ENCODE results near the gene NFE2L2.
"Not testable (repeated sequence)": the region's sequence is repeated elsewhere in the genome, so short reads cannot be mapped to it uniquely, and the experiment has no call there.

NFE2L2 gene

DNA sequence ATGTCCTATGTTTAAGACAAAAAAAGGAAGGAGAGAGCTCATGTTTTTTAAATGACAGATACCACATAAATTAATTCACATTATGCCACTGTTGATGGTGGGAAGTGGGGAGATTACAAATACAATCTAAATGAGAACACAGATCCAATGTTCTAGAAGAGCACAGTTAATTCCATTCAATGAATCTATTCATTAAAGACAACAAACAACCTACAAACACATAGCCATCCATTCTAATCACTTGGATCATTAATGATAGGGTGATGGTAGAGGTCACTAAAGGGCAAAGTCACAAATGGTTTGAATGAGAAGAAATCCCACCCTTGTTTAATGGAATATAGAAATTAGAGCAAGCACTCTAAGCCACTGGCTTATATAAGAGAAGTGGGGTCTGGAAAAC lies 30.3 kb downstream of the NFE2L2 start:
- peak; percentile 76 for DNase-seq (ENCODE audit: low spot score)

DNA sequence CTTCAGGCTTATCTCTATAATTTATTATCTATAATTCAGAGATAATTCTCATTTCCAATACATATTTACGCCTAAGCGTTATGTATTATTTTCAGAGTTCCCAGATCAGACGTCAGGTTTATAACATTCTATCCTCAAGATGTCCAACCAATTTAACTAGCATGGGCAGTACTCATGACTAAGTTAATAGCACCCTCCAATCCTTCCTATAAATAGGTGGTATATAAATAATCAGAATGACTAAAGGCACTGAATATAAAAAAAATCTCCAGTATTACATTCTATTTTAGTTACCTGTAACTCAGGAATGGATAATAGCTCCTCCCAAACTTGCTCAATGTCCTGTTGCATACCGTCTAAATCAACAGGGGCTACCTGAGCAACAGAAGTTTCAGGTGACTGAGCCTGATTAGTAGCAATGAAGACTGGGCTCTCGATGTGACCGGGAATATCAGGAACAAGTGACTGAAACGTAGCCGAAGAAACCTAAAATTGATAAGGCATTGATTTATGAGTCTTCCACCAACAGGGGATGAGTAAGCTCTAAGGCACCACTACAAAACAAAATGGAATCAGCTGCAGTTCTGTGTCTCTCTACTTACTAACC lies 32.3 kb downstream of the NFE2L2 start:
- no peak for DNase-seq (ENCODE audit: low spot score)

DNA sequence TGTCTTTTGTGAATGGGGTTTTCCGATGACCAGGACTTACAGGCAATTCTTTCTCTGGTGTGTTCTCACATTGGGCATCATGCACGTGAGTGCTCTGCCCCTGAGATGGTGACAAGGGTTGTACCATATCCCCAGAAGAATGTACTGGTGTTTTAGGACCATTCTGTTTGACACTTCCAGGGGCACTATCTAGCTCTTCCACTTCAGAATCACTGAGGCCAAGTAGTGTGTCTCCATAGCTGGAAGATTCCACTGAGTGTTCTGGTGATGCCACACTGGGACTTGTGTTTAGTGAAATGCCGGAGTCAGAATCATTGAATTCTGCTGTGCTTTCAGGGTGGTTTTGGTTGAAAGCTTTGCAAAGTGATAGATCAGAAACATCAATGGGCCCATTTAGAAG lies 33.3 kb downstream of the NFE2L2 start:
- DNase-seq (ENCODE audit: low spot score), result no peak

GRCh38 chr2:177229442-177230242 lies 34.9 kb downstream of the NFE2L2 start:
- no peak for DNase-seq (ENCODE audit: low spot score)

DNA sequence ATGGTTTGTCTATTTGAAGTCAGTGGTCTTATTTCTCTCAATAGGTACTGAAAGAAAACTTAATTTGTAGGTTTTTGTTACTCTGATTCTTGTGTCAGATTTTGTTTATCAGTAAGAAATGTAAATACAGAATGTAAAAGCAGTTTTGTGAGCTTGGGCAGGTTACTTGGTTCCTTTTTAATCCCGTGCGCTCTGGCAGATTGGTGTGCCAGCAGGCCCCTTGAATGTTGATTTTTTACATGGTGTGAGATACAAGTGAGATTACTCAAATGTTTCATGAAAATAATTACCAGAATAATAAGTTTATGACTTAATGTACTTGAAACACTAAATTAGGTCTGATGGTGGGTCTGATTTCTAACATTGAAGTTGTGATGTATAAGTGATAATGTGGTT lies 38.6 kb downstream of the NFE2L2 start:
- no peak for DNase-seq (ENCODE audit: low spot score)

- DNase-seq (ENCODE audit: low spot score), result not testable (repeated sequence)
These were observed 41.1 kb downstream of the NFE2L2 start for GRCh38 chr2:177223436-177223835.

GRCh38 chr2:177221970-177222369 lies 42.6 kb downstream of the NFE2L2 start:
- DNase-seq (ENCODE audit: low spot score), result no peak

DNA sequence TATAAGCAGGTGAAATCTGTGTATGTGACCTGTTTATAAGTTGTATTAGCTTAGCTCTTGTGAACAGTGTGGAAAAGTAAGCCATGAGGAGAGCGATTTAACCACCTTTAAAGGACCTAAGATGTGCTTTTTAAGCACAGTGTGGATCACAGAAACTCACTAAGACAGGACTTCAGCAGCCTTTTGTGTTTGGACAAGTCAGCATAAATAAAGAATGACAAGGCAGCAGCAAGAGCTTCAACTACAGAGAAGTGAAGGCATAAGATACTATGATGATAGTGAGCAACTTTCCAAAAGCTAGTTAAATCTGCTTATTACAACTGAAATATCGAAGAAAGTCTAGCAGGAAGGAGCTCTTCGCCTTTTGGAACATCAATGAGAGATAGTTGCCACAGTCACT lies 43.0 kb downstream of the NFE2L2 start:
- no peak for DNase-seq (ENCODE audit: low spot score)

- not testable (repeated sequence) for DNase-seq (ENCODE audit: low spot score)
These were observed 44.7 kb downstream of the NFE2L2 start for GRCh38 chr2:177219787-177220186.

DNA sequence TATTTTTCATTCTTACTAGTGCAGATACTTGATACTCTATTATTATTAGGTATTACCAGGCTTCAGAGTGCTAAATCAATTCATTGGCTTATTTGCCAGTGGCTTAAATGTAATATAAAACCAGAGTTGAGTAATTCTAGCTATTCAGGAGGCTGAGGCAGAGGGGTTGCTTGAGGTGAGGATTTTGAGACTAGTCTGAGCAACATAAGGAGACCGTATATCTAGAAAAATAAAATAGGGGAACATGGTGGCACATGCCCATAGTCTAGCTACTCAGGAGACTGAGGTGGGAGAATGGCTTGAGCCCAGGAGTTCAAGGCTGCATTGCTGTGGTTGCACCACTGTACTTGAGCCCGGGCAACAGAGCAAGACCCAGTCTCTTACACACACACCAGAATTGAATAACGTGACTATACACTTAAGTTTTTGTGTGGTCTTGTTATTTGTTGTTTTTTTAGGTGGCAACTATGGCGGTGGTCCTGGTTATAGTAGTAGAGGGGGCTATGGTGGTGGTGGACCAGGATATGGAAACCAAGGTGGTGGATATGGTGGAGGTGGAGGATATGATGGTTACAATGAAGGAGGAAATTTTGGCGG lies 47.2 kb downstream of the NFE2L2 start:
- no peak for DNase-seq (ENCODE audit: low spot score)

DNA sequence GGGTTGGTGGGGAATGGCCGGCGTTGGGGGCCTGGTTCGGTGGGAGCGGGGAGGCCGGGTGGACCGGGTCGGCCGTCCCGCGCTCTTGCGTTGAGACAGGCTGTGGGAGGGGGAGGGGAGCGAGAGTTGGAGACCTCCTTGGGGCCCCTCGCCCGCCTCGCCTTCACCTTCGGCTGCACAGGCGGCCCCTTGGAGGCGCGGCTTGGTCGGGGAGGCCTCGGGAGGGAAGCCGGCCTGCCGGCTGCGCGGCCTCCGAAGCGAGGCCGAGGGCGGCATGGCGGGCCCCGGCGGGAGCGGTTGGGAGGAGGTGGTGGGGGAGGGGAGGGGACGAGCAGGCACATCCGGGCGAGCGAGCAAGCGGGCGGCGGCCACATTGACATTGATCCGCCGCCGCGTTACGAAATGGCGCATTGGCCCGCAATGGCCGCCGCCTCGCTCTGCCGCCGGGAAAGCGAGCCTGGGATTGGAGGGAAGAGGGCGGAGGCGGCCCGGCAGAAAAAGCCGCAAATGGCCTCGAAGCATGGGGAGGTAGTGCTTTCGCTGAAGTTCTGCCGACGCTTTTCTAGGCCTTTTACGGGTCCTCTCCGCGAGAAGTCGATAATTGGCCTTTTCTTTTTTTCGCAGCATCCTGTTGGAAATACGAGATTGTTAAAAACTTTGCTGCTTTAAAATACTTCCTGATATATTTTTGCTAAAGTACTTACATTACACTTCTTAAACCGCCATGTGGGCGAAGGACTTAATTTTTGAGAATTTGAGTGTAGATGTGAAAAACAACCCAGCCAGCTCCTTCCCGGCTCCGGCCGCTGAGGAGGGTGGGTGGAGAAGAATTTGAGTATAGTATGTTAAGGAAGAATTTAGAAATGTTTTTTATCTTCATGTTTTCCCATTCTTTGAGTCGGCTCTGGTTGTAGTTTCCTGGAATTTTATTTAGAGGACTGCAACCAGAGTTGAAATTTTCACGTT lies 51.4 kb downstream of the NFE2L2 start:
- peak; percentile 83 for DNase-seq (ENCODE audit: low spot score)

GRCh38 chr2:177212106-177212890 lies 52.2 kb downstream of the NFE2L2 start, which contains the start of gene HNRNPA3:
Gene HNRNPA3 (plus strand): TSS chr2:177212794. CDS start chr2:177212800, 6 bp downstream.
- peak; percentile 99 for DNase-seq (ENCODE audit: low spot score)

- DNase-seq (ENCODE audit: low spot score), result no peak
These were observed 52.9 kb downstream of the NFE2L2 start for GRCh38 chr2:177211576-177212105.

DNA sequence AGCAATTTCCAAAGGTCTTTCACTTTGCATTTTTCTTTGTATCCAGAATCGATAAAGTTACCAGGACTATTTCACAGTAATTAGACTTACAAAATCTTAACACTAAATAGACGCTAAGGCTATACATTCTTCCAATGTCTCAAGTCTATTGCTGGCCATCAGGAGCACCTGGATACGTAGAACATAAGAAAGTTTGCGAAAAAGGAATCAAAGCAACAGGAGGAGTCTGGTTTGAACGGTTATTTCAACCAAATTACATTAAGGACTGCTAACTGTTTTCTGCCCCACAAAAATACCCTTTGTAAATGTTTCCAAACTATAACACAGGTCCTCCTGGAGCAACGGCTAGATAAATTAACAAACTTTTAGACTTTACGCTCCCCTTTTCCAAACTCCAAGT lies 53.4 kb downstream of the NFE2L2 start:
- no peak for DNase-seq (ENCODE audit: low spot score)

GRCh38 chr2:177207101-177207500 lies 57.4 kb downstream of the NFE2L2 start:
- DNase-seq (ENCODE audit: low spot score), result no peak

DNA sequence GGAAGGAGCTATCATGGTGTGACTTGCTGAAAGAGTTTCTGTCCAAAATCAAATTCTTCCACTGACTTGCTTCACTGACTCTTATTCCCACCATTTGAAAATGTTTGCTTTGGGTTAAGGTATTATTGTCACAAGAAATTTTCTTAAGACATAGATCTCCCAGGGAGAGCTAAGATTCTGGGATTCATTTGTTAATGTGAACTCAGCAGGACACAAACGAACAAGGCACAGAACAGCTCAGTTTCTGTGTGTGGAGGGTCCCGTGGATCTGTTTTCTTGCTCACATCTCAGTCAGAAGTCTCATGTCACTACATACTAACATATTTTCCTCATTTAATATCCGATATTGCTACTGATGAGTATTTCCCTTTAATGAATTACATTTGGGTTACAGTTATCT lies 60.1 kb downstream of the NFE2L2 start:
- DNase-seq (ENCODE audit: low spot score), result no peak

- DNase-seq (ENCODE audit: low spot score), result no peak
These were observed 62.6 kb downstream of the NFE2L2 start for GRCh38 chr2:177201919-177202346.

- DNase-seq (ENCODE audit: low spot score), result not testable (repeated sequence)
These were observed 64.1 kb downstream of the NFE2L2 start for GRCh38 chr2:177200419-177200818.

- DNase-seq (ENCODE audit: low spot score), result no peak
These were observed 69.3 kb downstream of the NFE2L2 start for GRCh38 chr2:177195194-177195593.

- DNase-seq (ENCODE audit: low spot score), result no peak
These were observed 71.3 kb downstream of the NFE2L2 start for GRCh38 chr2:177193240-177193639.

- no peak for DNase-seq (ENCODE audit: low spot score)
These were observed 71.7 kb downstream of the NFE2L2 start for GRCh38 chr2:177192788-177193187.

Data from globus pallidus (tissue), 1 donor.